HepG2 (cell line): ENCODE results near the gene ZBTB20. TPM values are rescaled to one million over a fixed set of nuclear protein-coding genes. Genes with fewer than 3 reads are reported as not detected.

Source experiments
- FOSL2 ChIP-seq: sonication (generic); formaldehyde crosslinking; IDR thresholded peaks from 2 replicates; pipeline ENCODE4 v1.4.0; 2020; ENCODE audit warnings: missing genetic modification reagents
- ISL2 ChIP-seq: sonication (generic); formaldehyde crosslinking; IDR thresholded peaks from 2 replicates; pipeline ENCODE4 v1.5.0; 2020; ENCODE audit warnings: missing genetic modification reagents
- PAF1 ChIP-seq: IDR thresholded peaks from 2 replicates; pipeline ENCODE4 v1.6.1; 2016; ENCODE audit warnings: missing genetic modification reagents, missing compliant biosample characterization
- RXRA ChIP-seq: sonication (generic); formaldehyde crosslinking; IDR thresholded peaks from 2 replicates; pipeline ENCODE4 v1.5.1; 2020; ENCODE audit warnings: missing genetic modification reagents
- SCMH1 ChIP-seq: sonication (generic); formaldehyde crosslinking; IDR thresholded peaks from 2 replicates; pipeline ENCODE4 v1.9.0; 2021; ENCODE audit warnings: missing genetic modification reagents, mild to moderate bottlenecking, borderline replicate concordance
- SUZ12 ChIP-seq: fragments of 150-350 bp; IDR thresholded peaks from 2 replicates; pipeline ENCODE4 v1.6.1; 2014; ENCODE audit warnings: low read depth, low read length
- TARDBP ChIP-seq: sonication (generic); formaldehyde crosslinking; IDR thresholded peaks from 2 replicates; pipeline ENCODE4 v1.8.0; 2022; ENCODE audit warnings: mild to moderate bottlenecking, missing genetic modification reagents
- TRAFD1 ChIP-seq: sonication (generic); formaldehyde crosslinking; IDR thresholded peaks from 2 replicates; pipeline ENCODE4 v1.5.1; 2020; ENCODE audit warnings: missing genetic modification reagents, mild to moderate bottlenecking, borderline replicate concordance
- XRCC5 ChIP-seq: fragments of 200-400 bp; formaldehyde crosslinking; optimal IDR thresholded peaks from 2 replicates; pipeline ENCODE3; 2017; ENCODE audit warnings: mild to moderate bottlenecking, low read length
- ZFP91 ChIP-seq: sonication (generic); formaldehyde crosslinking; IDR thresholded peaks from 2 replicates; pipeline ENCODE4 v1.9.0; 2022; ENCODE audit warnings: missing genetic modification reagents, mild to moderate bottlenecking, borderline replicate concordance
- ZNF432 ChIP-seq: sonication (generic); formaldehyde crosslinking; IDR thresholded peaks from 2 replicates; pipeline ENCODE4 v1.5.0; 2020; ENCODE audit warnings: missing genetic modification reagents, mild to moderate bottlenecking, borderline replicate concordance
- ZNF878 ChIP-seq: sonication (generic); formaldehyde crosslinking; IDR thresholded peaks from 2 replicates; pipeline ENCODE4 v1.8.1; 2023; ENCODE audit warnings: mild to moderate bottlenecking, missing genetic modification reagents, moderate library complexity
- polyA plus RNA-seq, 8 experiments: library from polyadenylated mRNA; depleted of rRNA in 3 of 8; stranded (reverse) in 7 of 8; unstranded in 1 of 8; fragments of >200 nt; fragmentation: Illumina TruSeq in 4 of 8; extraction: Trizol in 4 of 8; gene quantifications; 2 replicates each; pipeline versions ENCODE4 v1.2.1 to v1.2.3, GENCODE V29; 2011 to 2016; ENCODE audit warnings: low read depth in 4 of 8, missing spikeins in 1 of 8, mixed read lengths in 1 of 8; ENCODE audit not compliant: insufficient read depth in 1 of 8
- total RNA-seq, 5 experiments: library from RNA; depleted of rRNA; stranded (reverse); fragments of >200 nt; fragmentation: Illumina TruSeq; extraction: Trizol; gene quantifications; 2 replicates each; pipeline ENCODE4 v1.2.3, GENCODE V29; 2016; ENCODE audit warnings: low read depth in 1 of 5
- TF ChIP-seq, protein P1 (sequence below), 2 experiments: sonication (generic) in 1 of 2; formaldehyde crosslinking in 1 of 2; IDR thresholded peaks; 2 replicates each; pipeline versions ENCODE4 v1.4.0 to v1.6.1; 2018 to 2020; ENCODE audit warnings: missing genetic modification reagents in 2 of 2, borderline replicate concordance in 1 of 2, low read depth in 1 of 2, mild to moderate bottlenecking in 1 of 2, missing biosample characterization in 1 of 2
- TF ChIP-seq, protein P2 (sequence below): sonication (generic); formaldehyde crosslinking; IDR thresholded peaks from 2 replicates; pipeline ENCODE4 v1.5.1; 2020; ENCODE audit warnings: mild to moderate bottlenecking, missing genetic modification reagents, borderline replicate concordance

The ZBTB20 gene
- total and polyA plus RNA-seq, 2 of the 13 experiments (the other 11 are each of a cell fraction or from before 2014, with no cell fraction given) = 1.9 to 8.8 TPM

GRCh38 chr3:114697401-114697800, 449.7 kb downstream of the ZBTB20 start (continued):
- TF ChIP-seq TARDBP = no peak; the same call in 1 of the 2 replicates
- TF ChIP-seq TRAFD1 (CRISPR knock-in tag) = no peak
- no peak for TF ChIP-seq PAF1 (CRISPR knock-in tag)
- no peak for TF ChIP-seq ZNF878 (CRISPR knock-in tag)
- TF ChIP-seq ISL2 (CRISPR knock-in tag) = peak; percentile 77
- no peak for TF ChIP-seq XRCC5
- no peak for TF ChIP-seq SCMH1 (CRISPR knock-in tag)
- TF ChIP-seq, protein P1, sequence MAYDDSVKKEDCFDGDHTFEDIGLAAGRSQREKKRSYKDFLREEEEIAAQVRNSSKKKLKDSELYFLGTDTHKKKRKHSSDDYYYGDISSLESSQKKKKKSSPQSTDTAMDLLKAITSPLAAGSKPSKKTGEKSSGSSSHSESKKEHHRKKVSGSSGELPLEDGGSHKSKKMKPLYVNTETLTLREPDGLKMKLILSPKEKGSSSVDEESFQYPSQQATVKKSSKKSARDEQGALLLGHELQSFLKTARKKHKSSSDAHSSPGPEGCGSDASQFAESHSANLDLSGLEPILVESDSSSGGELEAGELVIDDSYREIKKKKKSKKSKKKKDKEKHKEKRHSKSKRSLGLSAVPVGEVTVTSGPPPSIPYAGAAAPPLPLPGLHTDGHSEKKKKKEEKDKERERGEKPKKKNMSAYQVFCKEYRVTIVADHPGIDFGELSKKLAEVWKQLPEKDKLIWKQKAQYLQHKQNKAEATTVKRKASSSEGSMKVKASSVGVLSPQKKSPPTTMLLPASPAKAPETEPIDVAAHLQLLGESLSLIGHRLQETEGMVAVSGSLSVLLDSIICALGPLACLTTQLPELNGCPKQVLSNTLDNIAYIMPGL (CRISPR knock-in tag; IDR thresholded peaks at IDR 0.05; ENCODE audit: borderline replicate concordance in 1 of 2, low read depth in 1 of 2) = no peak
- TF ChIP-seq, protein P2, sequence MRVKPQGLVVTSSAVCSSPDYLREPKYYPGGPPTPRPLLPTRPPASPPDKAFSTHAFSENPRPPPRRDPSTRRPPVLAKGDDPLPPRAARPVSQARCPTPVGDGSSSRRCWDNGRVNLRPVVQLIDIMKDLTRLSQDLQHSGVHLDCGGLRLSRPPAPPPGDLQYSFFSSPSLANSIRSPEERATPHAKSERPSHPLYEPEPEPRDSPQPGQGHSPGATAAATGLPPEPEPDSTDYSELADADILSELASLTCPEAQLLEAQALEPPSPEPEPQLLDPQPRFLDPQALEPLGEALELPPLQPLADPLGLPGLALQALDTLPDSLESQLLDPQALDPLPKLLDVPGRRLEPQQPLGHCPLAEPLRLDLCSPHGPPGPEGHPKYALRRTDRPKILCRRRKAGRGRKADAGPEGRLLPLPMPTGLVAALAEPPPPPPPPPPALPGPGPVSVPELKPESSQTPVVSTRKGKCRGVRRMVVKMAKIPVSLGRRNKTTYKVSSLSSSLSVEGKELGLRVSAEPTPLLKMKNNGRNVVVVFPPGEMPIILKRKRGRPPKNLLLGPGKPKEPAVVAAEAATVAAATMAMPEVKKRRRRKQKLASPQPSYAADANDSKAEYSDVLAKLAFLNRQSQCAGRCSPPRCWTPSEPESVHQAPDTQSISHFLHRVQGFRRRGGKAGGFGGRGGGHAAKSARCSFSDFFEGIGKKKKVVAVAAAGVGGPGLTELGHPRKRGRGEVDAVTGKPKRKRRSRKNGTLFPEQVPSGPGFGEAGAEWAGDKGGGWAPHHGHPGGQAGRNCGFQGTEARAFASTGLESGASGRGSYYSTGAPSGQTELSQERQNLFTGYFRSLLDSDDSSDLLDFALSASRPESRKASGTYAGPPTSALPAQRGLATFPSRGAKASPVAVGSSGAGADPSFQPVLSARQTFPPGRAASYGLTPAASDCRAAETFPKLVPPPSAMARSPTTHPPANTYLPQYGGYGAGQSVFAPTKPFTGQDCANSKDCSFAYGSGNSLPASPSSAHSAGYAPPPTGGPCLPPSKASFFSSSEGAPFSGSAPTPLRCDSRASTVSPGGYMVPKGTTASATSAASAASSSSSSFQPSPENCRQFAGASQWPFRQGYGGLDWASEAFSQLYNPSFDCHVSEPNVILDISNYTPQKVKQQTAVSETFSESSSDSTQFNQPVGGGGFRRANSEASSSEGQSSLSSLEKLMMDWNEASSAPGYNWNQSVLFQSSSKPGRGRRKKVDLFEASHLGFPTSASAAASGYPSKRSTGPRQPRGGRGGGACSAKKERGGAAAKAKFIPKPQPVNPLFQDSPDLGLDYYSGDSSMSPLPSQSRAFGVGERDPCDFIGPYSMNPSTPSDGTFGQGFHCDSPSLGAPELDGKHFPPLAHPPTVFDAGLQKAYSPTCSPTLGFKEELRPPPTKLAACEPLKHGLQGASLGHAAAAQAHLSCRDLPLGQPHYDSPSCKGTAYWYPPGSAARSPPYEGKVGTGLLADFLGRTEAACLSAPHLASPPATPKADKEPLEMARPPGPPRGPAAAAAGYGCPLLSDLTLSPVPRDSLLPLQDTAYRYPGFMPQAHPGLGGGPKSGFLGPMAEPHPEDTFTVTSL (CRISPR knock-in tag) = peak; percentile 52; the same call in 1 of the 2 replicates
- no peak for TF ChIP-seq ZFP91 (CRISPR knock-in tag)
- no peak for TF ChIP-seq FOSL2 (CRISPR knock-in tag)
- no peak for TF ChIP-seq ZNF432 (CRISPR knock-in tag)
- TF ChIP-seq RXRA (CRISPR knock-in tag) = no peak
- TF ChIP-seq SUZ12 = no peak
